Activated CD4-positive, CD25-positive, alpha-beta regulatory T cell treated with anti-CD3 and anti-CD28 coated beads, Interleukin-2, amount 50 U/mL, for 72 hours (primary cell): ENCODE data around the gene KDM4E.
"Not testable (repeated sequence)": the region's sequence is repeated elsewhere in the genome, so short reads cannot be mapped to it uniquely, and the experiment has no call there.

Experiments
- DNase-seq: peaks from one replicate; pipeline ENCODE4 v3.0.0; 2021

The KDM4E gene

GRCh38 chr11:95024958-95025357 lies at the start of gene KDM4E:
TSS of gene KDM4E (plus strand) at chr11:95025258. CDS start at chr11:95025558, 300 bp downstream.
- DNase-seq = no peak

GRCh38 chr11:94975599-94975998 lies 49.5 kb upstream of the KDM4E start:
- no peak for DNase-seq

GRCh38 chr11:94987378-94987777 lies 37.7 kb upstream of the KDM4E start:
- DNase-seq = no peak

GRCh38 chr11:94988748-94989147 lies 36.3 kb upstream of the KDM4E start:
- no peak for DNase-seq

GRCh38 chr11:94993400-94993943 lies 31.6 kb upstream of the KDM4E start:
- DNase-seq = no peak

GRCh38 chr11:94997437-94997836 lies 27.6 kb upstream of the KDM4E start:
- DNase-seq = no peak

GRCh38 chr11:94998285-94998684 lies 26.8 kb upstream of the KDM4E start:
- no peak for DNase-seq

GRCh38 chr11:95003716-95004115 lies 21.3 kb upstream of the KDM4E start:
- DNase-seq = no peak

- no peak for DNase-seq
These were observed 19.4 kb upstream of the KDM4E start for GRCh38 chr11:95005642-95006041.

- DNase-seq = no peak
These were observed 13.7 kb upstream of the KDM4E start for GRCh38 chr11:95011376-95011775.

GRCh38 chr11:95014184-95014821 lies 10.8 kb upstream of the KDM4E start:
- DNase-seq = no peak

- DNase-seq = no peak
These were observed 8.9 kb upstream of the KDM4E start for GRCh38 chr11:95016139-95016538.

- DNase-seq = not testable (repeated sequence)
These were observed 3.6 kb upstream of the KDM4E start for GRCh38 chr11:95021468-95021867.

GRCh38 chr11:95025594-95025993 lies 536 bp downstream of the KDM4E start:
- DNase-seq = not testable (repeated sequence)

- no peak for DNase-seq
These were observed 3.3 kb downstream of the KDM4E start for GRCh38 chr11:95028357-95028756.

- no peak for DNase-seq
These were observed 8.0 kb downstream of the KDM4E start for GRCh38 chr11:95033051-95033450.

GRCh38 chr11:95035316-95035715 lies 10.3 kb downstream of the KDM4E start:
- DNase-seq = no peak

- not testable (repeated sequence) for DNase-seq
These were observed 12.4 kb downstream of the KDM4E start for GRCh38 chr11:95037356-95038035.

- DNase-seq = no peak
These were observed 17.2 kb downstream of the KDM4E start for GRCh38 chr11:95042239-95042638.

GRCh38 chr11:95042906-95043305 lies 17.8 kb downstream of the KDM4E start:
- no peak for DNase-seq

- DNase-seq = no peak
These were observed 19.0 kb downstream of the KDM4E start for GRCh38 chr11:95044010-95044409.

GRCh38 chr11:95045812-95046211 lies 20.8 kb downstream of the KDM4E start:
- DNase-seq = no peak

- not testable (repeated sequence) for DNase-seq
These were observed 24.1 kb downstream of the KDM4E start, which contains the start of gene KDM4F for GRCh38 chr11:95049122-95049521. TSS of gene KDM4F (plus strand) at chr11:95049422.

- DNase-seq = no peak
These were observed 25.6 kb downstream of the KDM4E start for GRCh38 chr11:95050595-95051202.
